22Rv1 (cell line): ENCODE data around the gene PKNOX2.

Experiments used
- H3K27ac ChIP-seq: fragments of 450-650 bp; 2 replicates; pipeline ENCODE4 v1.5.1; 2017
- CTCF ChIP-seq: fragments of 450-650 bp; IDR thresholded peaks from 2 replicates; pipeline ENCODE4 v1.5.1; 2017; ENCODE audit warnings: mild to moderate bottlenecking
- ZFX ChIP-seq: fragments of 450-650 bp; IDR thresholded peaks from 2 replicates; pipeline ENCODE4 v1.6.1; 2017; ENCODE audit warnings: antibody characterized with exemption, borderline replicate concordance

The PKNOX2 gene

GRCh38 chr11:125224391-125225021, 60.0 kb downstream of the PKNOX2 start:
- TF ChIP-seq ZFX (no peak), CTCF (peak; percentile 14; the same call in 1 of the 2 replicates)
- no peak overlapping the region for H3K27ac ChIP-seq

- H3K27ac ChIP-seq: no peak overlapping the region
- no peak for TF ChIP-seq ZFX
- no peak for TF ChIP-seq CTCF
These were observed 60.9 kb downstream of the PKNOX2 start for GRCh38 chr11:125225401-125225800.

- H3K27ac ChIP-seq: no peak overlapping the region
- no peak for TF ChIP-seq ZFX
- no peak for TF ChIP-seq CTCF
These were observed 61.5 kb downstream of the PKNOX2 start for GRCh38 chr11:125226031-125226430.

- H3K27ac ChIP-seq: no peak overlapping the region
- TF ChIP-seq ZFX: no peak
- TF ChIP-seq CTCF: no peak
These were observed 62.2 kb downstream of the PKNOX2 start for GRCh38 chr11:125226706-125227105.

GRCh38 chr11:125227151-125227550, 62.6 kb downstream of the PKNOX2 start:
- TF ChIP-seq CTCF (no peak), ZFX (no peak)
- H3K27ac ChIP-seq: no peak overlapping the region

GRCh38 chr11:125228445-125228844, 63.9 kb downstream of the PKNOX2 start:
- no peak for TF ChIP-seq CTCF
- no peak for TF ChIP-seq ZFX
- no peak overlapping the region for H3K27ac ChIP-seq

- no peak overlapping the region for H3K27ac ChIP-seq
- TF ChIP-seq CTCF (no peak), ZFX (no peak)
These were observed 64.4 kb downstream of the PKNOX2 start for GRCh38 chr11:125228993-125229392.
